Neutrophil (primary cell): ENCODE measurements around the gene ASTN2.

Source experiments
- H3K27ac ChIP-seq: fragments of 200-600 bp; sonication (generic); 2 replicates; pipeline ENCODE4 v1.5.1; 2016; ENCODE audit warnings: mild to moderate bottlenecking, moderate library complexity
- H3K27me3 ChIP-seq: fragments of 200-600 bp; sonication (generic); 2 replicates; pipeline ENCODE4 v1.6.0; 2016; ENCODE audit warnings: mild to moderate bottlenecking
- H3K36me3 ChIP-seq: fragments of 200-600 bp; sonication (generic); 2 replicates; pipeline ENCODE4 v1.5.1; 2017
- H3K4me1 ChIP-seq, 2 experiments: fragments of 200-600 bp in 1 of 2; sonication (generic) in 1 of 2; 1 replicate in 1 of 2; 2 replicates in 1 of 2; pipeline versions ENCODE4 v1.5.1 to v1.6.1; 2013 to 2016; ENCODE audit warnings: low read depth in 1 of 2, low read length in 1 of 2, mild to moderate bottlenecking in 1 of 2, moderate library complexity in 1 of 2; ENCODE audit not compliant: control insufficient read depth in 1 of 2, insufficient read depth in 1 of 2
- H3K4me3 ChIP-seq, 2 experiments: fragments of 200-600 bp in 1 of 2; sonication (generic) in 1 of 2; 1 replicate in 1 of 2; 2 replicates in 1 of 2; pipeline ENCODE4 v1.5.1; 2013 to 2016; ENCODE audit warnings: low read depth in 1 of 2, low read length in 1 of 2, mild to moderate bottlenecking in 1 of 2, moderate library complexity in 1 of 2
- H3K9me3 ChIP-seq: fragments of 200-600 bp; sonication (generic); 2 replicates; pipeline ENCODE4 v1.5.1; 2016
- CTCF ChIP-seq: fragments of 200-600 bp; sonication (generic); IDR thresholded peaks from 2 replicates; pipeline ENCODE4 v1.5.1; 2016; ENCODE audit warnings: antibody characterized with exemption

The ASTN2 gene

GRCh38 chr9:116616304-116616914, 798.4 kb downstream of the ASTN2 start:
- no peak overlapping the region for H3K27ac ChIP-seq
- H3K36me3 ChIP-seq = no peaks in the 10 kb centered on the region
- no peaks in the 10 kb centered on the region for H3K9me3 ChIP-seq
- no peaks in the 10 kb centered on the region for H3K27me3 ChIP-seq
- H3K4me1 ChIP-seq = no peaks in the 10 kb centered on the region
- H3K4me3 ChIP-seq = no peak overlapping the region
- no peak for TF ChIP-seq CTCF

GRCh38 chr9:116608064-116608463, 806.8 kb downstream of the ASTN2 start:
- Histone ChIP-seq H3K27me3 (no peaks in the 10 kb centered on the region), H3K4me3 (no peak overlapping the region), H3K9me3 (no peaks in the 10 kb centered on the region), H3K36me3 (no peaks in the 10 kb centered on the region), H3K27ac (no peak overlapping the region), H3K4me1 (no peaks in the 10 kb centered on the region)
- no peak for TF ChIP-seq CTCF

DNA sequence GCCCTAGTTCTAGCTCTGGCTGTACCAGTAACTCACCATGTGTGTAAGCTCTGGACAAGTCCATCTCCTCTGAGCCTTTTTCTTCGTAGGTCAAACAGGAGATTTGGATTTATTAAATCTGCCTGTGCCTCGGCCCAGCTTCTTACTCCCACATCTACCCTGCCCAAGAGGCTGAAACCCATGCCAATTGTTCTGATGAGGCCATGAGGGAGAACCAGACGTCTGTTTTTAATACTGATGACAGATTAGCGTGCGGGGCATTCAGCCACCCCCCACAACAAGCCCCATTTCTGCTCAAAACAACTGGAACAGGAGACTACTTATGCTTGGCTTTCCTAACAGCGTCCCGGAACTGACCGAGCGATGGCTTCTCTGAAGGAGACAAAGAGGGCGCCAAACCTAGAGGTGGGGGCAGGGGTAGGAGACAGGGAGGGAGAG, 808.9 kb downstream of the ASTN2 start:
- Histone ChIP-seq H3K27me3 (no peaks in the 10 kb centered on the region), H3K27ac (no peak overlapping the region), H3K36me3 (no peaks in the 10 kb centered on the region), H3K4me3 (no peak overlapping the region), H3K9me3 (no peaks in the 10 kb centered on the region), H3K4me1 (no peaks in the 10 kb centered on the region)
- no peak for TF ChIP-seq CTCF

- Histone ChIP-seq H3K36me3 (no peaks in the 10 kb centered on the region), H3K4me3 (no peak overlapping the region), H3K9me3 (no peaks in the 10 kb centered on the region), H3K4me1 (no peaks in the 10 kb centered on the region), H3K27ac (no peak overlapping the region), H3K27me3 (no peaks in the 10 kb centered on the region)
- TF ChIP-seq CTCF = no peak
These were observed 809.8 kb downstream of the ASTN2 start for GRCh38 chr9:116605060-116605459.

DNA sequence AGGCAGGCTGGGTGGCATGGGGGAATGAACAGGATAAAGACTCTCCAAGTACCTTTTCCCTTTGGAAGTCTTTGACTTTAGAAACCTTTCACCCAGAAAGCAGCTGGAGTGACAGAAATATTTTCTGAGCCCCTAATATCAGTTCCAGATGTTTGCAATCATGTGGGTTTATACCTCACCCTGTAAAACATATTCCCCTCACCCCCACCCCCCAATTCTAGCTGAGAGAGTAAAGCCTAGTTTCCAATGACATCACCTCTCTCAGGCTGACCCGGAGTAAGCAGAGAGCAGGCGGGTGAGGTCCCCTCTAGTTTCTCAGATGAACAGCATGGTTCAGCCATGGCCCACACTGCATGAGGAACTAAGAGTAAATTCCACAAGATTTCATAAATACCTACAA, 810.6 kb downstream of the ASTN2 start:
- Histone ChIP-seq H3K27ac (no peak overlapping the region), H3K4me1 (no peaks in the 10 kb centered on the region), H3K27me3 (no peaks in the 10 kb centered on the region), H3K4me3 (no peak overlapping the region), H3K9me3 (no peaks in the 10 kb centered on the region), H3K36me3 (no peaks in the 10 kb centered on the region)
- no peak for TF ChIP-seq CTCF
